ENCODE results near the gene EMP3. TPM values are rescaled to one million over a fixed set of nuclear protein-coding genes. Genes with fewer than 3 reads are reported as not detected.

Gene EMP3
- 100 to 1,000 TPM in 2 of 6 donors, 10 to 100 TPM in 4; 38.8 to 173 (median 75.1) TPM for total RNA-seq

- no peaks in the 10 kb centered on the region for H3K9me3 ChIP-seq
- peaks cover 64 to 80% (median 70%) of the 10 kb centered on the region in 4 donors for H3K4me1 ChIP-seq
- H3K27ac ChIP-seq, result peak within 1 kb of the TSS; percentile 87 to 99 (median 91)
- TF ChIP-seq POLR2A (IDR thresholded peaks at IDR 0.05) (peak in 3 of 4 donors; percentile 55 to 80 (median 62)), POLR2AphosphoS5 (IDR thresholded peaks at IDR 0.05) (peak; percentile 85 to 87)
- TF ChIP-seq, protein P1, sequence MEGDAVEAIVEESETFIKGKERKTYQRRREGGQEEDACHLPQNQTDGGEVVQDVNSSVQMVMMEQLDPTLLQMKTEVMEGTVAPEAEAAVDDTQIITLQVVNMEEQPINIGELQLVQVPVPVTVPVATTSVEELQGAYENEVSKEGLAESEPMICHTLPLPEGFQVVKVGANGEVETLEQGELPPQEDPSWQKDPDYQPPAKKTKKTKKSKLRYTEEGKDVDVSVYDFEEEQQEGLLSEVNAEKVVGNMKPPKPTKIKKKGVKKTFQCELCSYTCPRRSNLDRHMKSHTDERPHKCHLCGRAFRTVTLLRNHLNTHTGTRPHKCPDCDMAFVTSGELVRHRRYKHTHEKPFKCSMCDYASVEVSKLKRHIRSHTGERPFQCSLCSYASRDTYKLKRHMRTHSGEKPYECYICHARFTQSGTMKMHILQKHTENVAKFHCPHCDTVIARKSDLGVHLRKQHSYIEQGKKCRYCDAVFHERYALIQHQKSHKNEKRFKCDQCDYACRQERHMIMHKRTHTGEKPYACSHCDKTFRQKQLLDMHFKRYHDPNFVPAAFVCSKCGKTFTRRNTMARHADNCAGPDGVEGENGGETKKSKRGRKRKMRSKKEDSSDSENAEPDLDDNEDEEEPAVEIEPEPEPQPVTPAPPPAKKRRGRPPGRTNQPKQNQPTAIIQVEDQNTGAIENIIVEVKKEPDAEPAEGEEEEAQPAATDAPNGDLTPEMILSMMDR (IDR thresholded peaks at IDR 0.05), result no peak
- peaks cover 0 to 18% (median 3%) of the 10 kb centered on the region in 4 donors for H3K36me3 ChIP-seq
- ATAC-seq (ENCODE audit: low FRiP score in 2 of 2), result peak; percentile 25 to 73
- peak; percentile 74 to 80 for DNase-seq
- H3K27me3 ChIP-seq, result no peaks in the 10 kb centered on the region
- 1 to 7% methylated on average over 21 to 22 of the region's 22 CpGs for WGBS, 2 donors
- peak within 1 kb of the TSS; percentile 43 to 72 (median 58) for H3K4me3 ChIP-seq
Measured at GRCh38 chr19:48325265-48325910, at the start of gene EMP3. EMP3 (plus strand) TSS chr19:48325552; CDS start chr19:48326845, 1,293 bp downstream.

- Histone ChIP-seq H3K36me3 (peaks cover 0 to 11% (median 0%) of the 10 kb centered on the region in 4 donors), H3K4me3 (no peak overlapping the region), H3K27ac (no peak overlapping the region), H3K4me1 (no peaks in the 10 kb centered on the region), H3K27me3 (no peaks in the 10 kb centered on the region), H3K9me3 (peaks cover 0 to 8% (median 6%) of the 10 kb centered on the region in 4 donors)
- WGBS, 2 donors, result 74 to 95% methylated on average over 4 to 9 of the region's 9 CpGs
- DNase-seq (no peak), ATAC-seq (ENCODE audit: low FRiP score in 2 of 2) (no peak)
- no peak for TF ChIP-seq EP300 (IDR thresholded peaks at IDR 0.05)
- no peak for TF ChIP-seq POLR2A (IDR thresholded peaks at IDR 0.05)
- TF ChIP-seq POLR2AphosphoS5 (IDR thresholded peaks at IDR 0.05), result no peak
- TF ChIP-seq, protein P1 (IDR thresholded peaks at IDR 0.05), result no peak
Measured at GRCh38 chr19:48279747-48280146, 45.6 kb upstream of the EMP3 start.

- H3K4me3 ChIP-seq, result no peak overlapping the region
- no peak for TF ChIP-seq EP300 (IDR thresholded peaks at IDR 0.05)
- TF ChIP-seq, protein P1 (IDR thresholded peaks at IDR 0.05), result no peak
- TF ChIP-seq POLR2A (IDR thresholded peaks at IDR 0.05), result no peak
- TF ChIP-seq POLR2AphosphoS5 (IDR thresholded peaks at IDR 0.05), result no peak
- no peaks in the 10 kb centered on the region for H3K4me1 ChIP-seq
- no peaks in the 10 kb centered on the region for H3K27me3 ChIP-seq
- DNase-seq, result no peak
- no peak for ATAC-seq (ENCODE audit: low FRiP score in 2 of 2)
- peaks cover 0 to 22% (median 0%) of the 10 kb centered on the region in 4 donors for H3K36me3 ChIP-seq
- no peak overlapping the region for H3K27ac ChIP-seq
- WGBS, 2 donors, result 92 to 93% methylated on average over 7 of the region's 7 CpGs
- peaks cover 0 to 11% (median 6%) of the 10 kb centered on the region in 4 donors for H3K9me3 ChIP-seq
Measured at GRCh38 chr19:48283908-48284307, 41.4 kb upstream of the EMP3 start.

DNA sequence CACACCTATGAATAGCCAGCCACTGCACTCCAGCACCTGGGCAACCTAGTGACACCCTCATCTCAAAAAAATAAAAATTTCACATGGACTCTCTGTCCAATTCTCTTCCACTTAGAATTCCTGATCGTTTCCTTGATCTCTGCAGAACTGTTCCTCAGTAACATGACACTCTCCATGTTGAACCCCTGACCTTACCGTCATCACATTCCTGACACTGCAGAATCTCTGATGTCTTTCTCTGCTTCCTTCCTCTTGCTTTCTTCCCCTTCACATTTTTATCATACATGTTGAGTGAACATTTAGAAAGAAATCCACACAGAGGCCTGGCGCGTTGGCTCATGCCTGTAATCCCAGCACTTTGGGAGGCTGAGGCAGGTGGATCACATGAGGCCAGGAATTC, 40.5 kb upstream of the EMP3 start:
- ATAC-seq (ENCODE audit: low FRiP score in 2 of 2), result no peak
- Histone ChIP-seq H3K4me1 (no peaks in the 10 kb centered on the region), H3K9me3 (peaks cover 0 to 11% (median 6%) of the 10 kb centered on the region in 4 donors), H3K27ac (no peak overlapping the region), H3K4me3 (no peak overlapping the region), H3K36me3 (peaks cover 0 to 22% (median 0%) of the 10 kb centered on the region in 4 donors), H3K27me3 (no peaks in the 10 kb centered on the region)
- TF ChIP-seq EP300 (IDR thresholded peaks at IDR 0.05) (no peak), POLR2AphosphoS5 (IDR thresholded peaks at IDR 0.05) (no peak), POLR2A (IDR thresholded peaks at IDR 0.05) (no peak)
- TF ChIP-seq, protein P1 (IDR thresholded peaks at IDR 0.05), result no peak
- no peak for DNase-seq
- WGBS, 2 donors, result 79 to 80% methylated on average over 4 of the region's 4 CpGs

All from upper lobe of left lung (tissue), 6 donors.